Lung (tissue), 12 donors: ENCODE measurements around the gene ST6GALNAC3. TPM values are rescaled to one million over a fixed set of nuclear protein-coding genes. Genes with fewer than 3 reads are reported as not detected.

ENCODE experiments used
- ATAC-seq: fragments of 200-7000 bp; cut with Tn5 transposase; one replicate; pipeline ENCODE4 v1.9.1; 2020; ENCODE audit warnings: moderate number of reproducible peaks; ENCODE audit not compliant: insufficient read depth, low FRiP score
- DNase-seq, 3 donors: peaks; one replicate each; pipeline ENCODE4 v3.0.0-alpha.2; 2013 to 2017
- H3K27ac ChIP-seq, 2 donors: one replicate each; pipeline ENCODE4 v1.5.1; 2013; ENCODE audit warnings: mild to moderate bottlenecking in 2 of 2, moderate library complexity in 2 of 2, control low read depth in 1 of 2, inconsistent platforms in 1 of 2, low read depth in 1 of 2, low read length in 1 of 2
- H3K27me3 ChIP-seq, 3 donors: one replicate each; pipeline ENCODE4 v1.5.1; 2013; ENCODE audit warnings: low read length in 2 of 3; ENCODE audit not compliant: control insufficient read depth in 3 of 3, insufficient read depth in 3 of 3
- H3K36me3 ChIP-seq, 4 donors: one replicate each; pipeline ENCODE4 v1.5.1; 2013; ENCODE audit warnings: low read length in 4 of 4, mild to moderate bottlenecking in 1 of 4, moderate library complexity in 1 of 4; ENCODE audit not compliant: control insufficient read depth in 4 of 4, insufficient read depth in 4 of 4
- H3K4me1 ChIP-seq, 5 donors: one replicate each; pipeline ENCODE4 v1.5.1; 2013; ENCODE audit warnings: low read length in 5 of 5, mild to moderate bottlenecking in 2 of 5, moderate library complexity in 1 of 5; ENCODE audit not compliant: control insufficient read depth in 5 of 5, insufficient read depth in 5 of 5
- H3K4me3 ChIP-seq: one replicate; pipeline ENCODE4 v1.5.1; 2013; ENCODE audit warnings: mild to moderate bottlenecking, control low read depth, moderate library complexity
- H3K9ac ChIP-seq, 2 donors: one replicate each; pipeline ENCODE4 v1.5.1; 2013; ENCODE audit warnings: low read length in 2 of 2, control low read depth in 1 of 2; ENCODE audit not compliant: insufficient read depth in 1 of 2
- H3K9me3 ChIP-seq, 4 donors: one replicate each; pipeline ENCODE4 v1.5.1; 2013; ENCODE audit warnings: low read length in 3 of 4, mild to moderate bottlenecking in 1 of 4, moderate library complexity in 1 of 4; ENCODE audit not compliant: control insufficient read depth in 4 of 4, insufficient read depth in 3 of 4
- WGBS, 2 donors: extraction: QIAGEN DNeasy Blood & Tissue Kit; methylation state at CpG; one replicate each; pipeline ENCODE4 v1.1.7; 2013; 5-methylcytosine and 5-hydroxymethylcytosine counted together
- polyA plus RNA-seq, 2 donors: library from polyadenylated mRNA; stranded (reverse); fragments of 200-250 nt; gene quantifications; one replicate each; pipeline ENCODE4 v1.2.1, GENCODE V29; 2013
- total RNA-seq, 2 donors: library from RNA; depleted of rRNA in 1 of 2; stranded (reverse); fragments of >200 nt in 1 of 2; gene quantifications; one replicate each; pipeline ENCODE4 v1.2.1, GENCODE V29; 2014 to 2021
- TF ChIP-seq, protein P1 (sequence below): IDR thresholded peaks from 2 replicates; pipeline ENCODE4 v1.5.1; 2012; ENCODE audit warnings: mild to moderate bottlenecking; ENCODE audit errors: control extremely low read depth, extremely low read depth
- donor health status: control.
- donor health status: control.
- donor health status: Bipolar disorder and iron deficiency.
- donor health status: healthy.
- donor health status: DM: yes; HTN: yes; CAD: no.

Gene ST6GALNAC3
- total and polyA plus RNA-seq, 4 donors, result 2.7 to 17.9 (median 12.2) TPM

DNA sequence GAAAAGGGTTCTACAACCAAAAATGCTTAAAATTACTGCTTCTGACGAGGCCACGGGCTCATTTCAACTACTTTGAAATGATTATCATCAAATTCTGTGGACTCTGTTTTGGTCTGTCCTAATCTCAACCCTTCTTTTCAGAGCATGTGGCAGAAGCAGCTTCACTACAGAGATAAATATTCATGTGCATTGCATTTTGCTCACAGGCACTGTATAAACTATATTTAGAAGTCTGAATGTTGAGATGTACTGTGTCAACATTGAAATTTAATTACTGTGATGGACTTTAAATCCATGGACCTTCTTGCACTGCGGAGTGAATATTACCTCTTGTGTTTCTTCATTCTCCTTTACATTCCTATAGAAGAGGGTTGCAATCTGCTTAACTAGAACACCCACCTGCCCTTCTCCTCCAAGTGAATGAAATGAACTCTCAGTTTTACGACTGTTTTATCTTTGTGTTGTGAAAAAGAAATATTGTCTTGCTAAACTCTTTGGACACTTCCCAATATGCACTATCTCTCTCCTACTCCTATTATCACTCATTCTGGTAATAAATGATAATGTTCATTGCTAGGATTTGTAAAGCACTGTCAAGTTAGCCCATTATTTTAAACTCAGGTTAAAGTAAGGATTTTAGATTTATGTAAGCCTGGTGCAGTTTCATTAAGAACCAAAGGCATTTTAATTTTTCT, 511.6 kb downstream of the ST6GALNAC3 start:
- TF ChIP-seq, protein P1, sequence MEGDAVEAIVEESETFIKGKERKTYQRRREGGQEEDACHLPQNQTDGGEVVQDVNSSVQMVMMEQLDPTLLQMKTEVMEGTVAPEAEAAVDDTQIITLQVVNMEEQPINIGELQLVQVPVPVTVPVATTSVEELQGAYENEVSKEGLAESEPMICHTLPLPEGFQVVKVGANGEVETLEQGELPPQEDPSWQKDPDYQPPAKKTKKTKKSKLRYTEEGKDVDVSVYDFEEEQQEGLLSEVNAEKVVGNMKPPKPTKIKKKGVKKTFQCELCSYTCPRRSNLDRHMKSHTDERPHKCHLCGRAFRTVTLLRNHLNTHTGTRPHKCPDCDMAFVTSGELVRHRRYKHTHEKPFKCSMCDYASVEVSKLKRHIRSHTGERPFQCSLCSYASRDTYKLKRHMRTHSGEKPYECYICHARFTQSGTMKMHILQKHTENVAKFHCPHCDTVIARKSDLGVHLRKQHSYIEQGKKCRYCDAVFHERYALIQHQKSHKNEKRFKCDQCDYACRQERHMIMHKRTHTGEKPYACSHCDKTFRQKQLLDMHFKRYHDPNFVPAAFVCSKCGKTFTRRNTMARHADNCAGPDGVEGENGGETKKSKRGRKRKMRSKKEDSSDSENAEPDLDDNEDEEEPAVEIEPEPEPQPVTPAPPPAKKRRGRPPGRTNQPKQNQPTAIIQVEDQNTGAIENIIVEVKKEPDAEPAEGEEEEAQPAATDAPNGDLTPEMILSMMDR, result no peak
- WGBS, 2 donors, result 88 to 93% methylated on average over 4 of the region's 4 CpGs
- H3K9me3 ChIP-seq, result peaks cover 0 to 2% (median 0%) of the 10 kb centered on the region in 4 donors
- ATAC-seq (no peak), DNase-seq (no peak)
- H3K4me3 ChIP-seq, result no peak overlapping the region
- H3K9ac ChIP-seq, result no peak overlapping the region
- peaks cover 0 to 2% (median 0%) of the 10 kb centered on the region in 5 donors for H3K4me1 ChIP-seq
- no peaks in the 10 kb centered on the region for H3K36me3 ChIP-seq
- no peaks in the 10 kb centered on the region for H3K27me3 ChIP-seq
- no peak overlapping the region for H3K27ac ChIP-seq

DNA sequence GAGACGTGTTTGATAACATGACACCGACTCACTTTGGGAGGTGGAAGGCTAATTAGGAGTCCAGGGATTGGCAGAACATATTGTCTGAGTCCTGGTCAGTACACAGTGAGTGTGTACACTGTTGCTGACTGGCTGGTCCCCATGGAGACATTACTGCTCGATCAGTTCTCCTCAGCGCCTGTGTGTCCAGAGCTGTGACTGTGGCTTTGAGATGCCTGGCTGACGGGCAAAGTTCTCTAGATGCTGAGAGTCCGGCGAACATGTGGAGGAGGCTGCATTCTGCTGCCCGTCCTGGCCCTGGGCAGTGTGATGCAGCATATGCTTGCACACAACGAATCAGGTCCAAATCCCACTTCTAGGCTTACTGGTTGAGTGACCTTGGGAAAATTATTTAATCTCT, 512.7 kb downstream of the ST6GALNAC3 start:
- H3K27ac ChIP-seq, result no peak overlapping the region
- DNase-seq, result no peak
- H3K4me1 ChIP-seq, result peaks cover 0 to 2% (median 0%) of the 10 kb centered on the region in 5 donors
- no peak overlapping the region for H3K4me3 ChIP-seq
- WGBS, 2 donors, result 94 to 97% methylated on average over 9 of the region's 9 CpGs
- no peaks in the 10 kb centered on the region for H3K36me3 ChIP-seq
- no peak overlapping the region for H3K9ac ChIP-seq
- ATAC-seq, result no peak
- TF ChIP-seq, protein P1, result no peak
- no peaks in the 10 kb centered on the region for H3K27me3 ChIP-seq
- H3K9me3 ChIP-seq, result peaks cover 0 to 2% (median 0%) of the 10 kb centered on the region in 4 donors

DNA sequence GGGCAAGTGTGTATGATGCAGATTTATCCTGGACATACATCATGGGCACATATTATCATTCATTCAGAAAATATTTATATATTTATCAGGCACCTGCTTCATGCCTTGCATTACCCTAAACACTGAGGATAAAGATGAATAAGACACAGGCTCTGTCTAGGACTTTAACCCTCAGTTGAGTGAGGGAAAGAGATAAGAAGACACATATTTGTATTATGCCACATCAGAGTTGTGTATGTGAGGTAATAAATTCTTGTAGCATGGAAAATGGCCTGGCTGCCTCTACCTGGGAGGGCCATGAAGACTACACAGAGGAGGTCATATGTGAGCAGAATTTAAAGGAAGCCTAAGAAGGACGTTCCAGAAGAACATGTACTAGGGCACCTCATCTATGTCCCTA, 516.9 kb downstream of the ST6GALNAC3 start:
- H3K4me3 ChIP-seq, result no peak overlapping the region
- peaks cover 0 to 2% (median 0%) of the 10 kb centered on the region in 5 donors for H3K4me1 ChIP-seq
- no peaks in the 10 kb centered on the region for H3K36me3 ChIP-seq
- no peak for ATAC-seq
- 95 to 96% methylated on average over 1 of the region's 1 CpG for WGBS, 2 donors
- H3K27me3 ChIP-seq, result no peaks in the 10 kb centered on the region
- no peak for DNase-seq
- H3K9ac ChIP-seq, result no peak overlapping the region
- H3K9me3 ChIP-seq, result peaks cover 0 to 5% (median 1%) of the 10 kb centered on the region in 4 donors
- no peak overlapping the region for H3K27ac ChIP-seq
- TF ChIP-seq, protein P1, result no peak
